BE2C (cell line): ENCODE data around the gene LARP4.
"Not testable (repeated sequence)": the region's sequence is repeated elsewhere in the genome, so short reads cannot be mapped to it uniquely, and the experiment has no call there.

Experiments
- DNase-seq: peaks from one replicate; pipeline ENCODE4 v3.0.0-alpha.2; 2020
- H3K27me3 ChIP-seq: fragments of 250-450 bp; sonication (Bioruptor Pico); 2 replicates; pipeline ENCODE4 v1.5.1; 2020; ENCODE audit warnings: mild to moderate bottlenecking
- H3K36me3 ChIP-seq: fragments of 250-450 bp; sonication (Bioruptor Pico); 2 replicates; pipeline ENCODE4 v1.5.1; 2020; ENCODE audit warnings: mild to moderate bottlenecking
- H3K4me1 ChIP-seq: fragments of 250-450 bp; sonication (Bioruptor Pico); 2 replicates; pipeline ENCODE4 v1.5.1; 2020
- H3K4me3 ChIP-seq: 2 replicates; pipeline ENCODE4 v1.5.1; 2011; ENCODE audit warnings: low read depth, low read length
- H3K9me3 ChIP-seq: fragments of 250-450 bp; sonication (Bioruptor Pico); 2 replicates; pipeline ENCODE4 v1.5.1; 2020
- CTCF ChIP-seq: IDR thresholded peaks from 2 replicates; pipeline ENCODE4 v1.5.1; 2012; ENCODE audit warnings: mild to moderate bottlenecking, low read depth, low read length

LARP4 gene

GRCh38 chr12:50425589-50426258 is 25.0 kb downstream of the LARP4 start:
- no peak for DNase-seq
- no peak for TF ChIP-seq CTCF
- H3K4me1 ChIP-seq: peaks cover 9% of the 10 kb centered on the region; the same call in 1 of the 2 replicates
- H3K27me3 ChIP-seq: no peaks in the 10 kb centered on the region
- no peak overlapping the region for H3K4me3 ChIP-seq
- peaks cover 25% of the 10 kb centered on the region for H3K36me3 ChIP-seq
- no peaks in the 10 kb centered on the region for H3K9me3 ChIP-seq

GRCh38 chr12:50431656-50432055 is 31.0 kb downstream of the LARP4 start:
- H3K4me3 ChIP-seq, DNase-seq, H3K4me1 ChIP-seq, H3K9me3 ChIP-seq, H3K27me3 ChIP-seq: not testable (repeated sequence)
- H3K36me3 ChIP-seq: peaks cover 76% of the 10 kb centered on the region

- Histone ChIP-seq H3K36me3 (peaks cover 88% of the 10 kb centered on the region), H3K4me1 (no peaks in the 10 kb centered on the region), H3K4me3 (no peak overlapping the region), H3K9me3 (no peaks in the 10 kb centered on the region; the same call in 1 of the 2 replicates), H3K27me3 (no peaks in the 10 kb centered on the region)
- no peak for DNase-seq
- no peak for TF ChIP-seq CTCF
Measured at GRCh38 chr12:50440288-50440687, 39.6 kb downstream of the LARP4 start.

- Histone ChIP-seq H3K4me3 (no peak overlapping the region), H3K36me3 (peaks cover 77% of the 10 kb centered on the region), H3K27me3 (no peaks in the 10 kb centered on the region), H3K4me1 (no peaks in the 10 kb centered on the region), H3K9me3 (no peaks in the 10 kb centered on the region; the same call in 1 of the 2 replicates)
- no peak for TF ChIP-seq CTCF
- no peak for DNase-seq
Measured at GRCh38 chr12:50441763-50442162, 41.1 kb downstream of the LARP4 start.

- H3K9me3 ChIP-seq: no peaks in the 10 kb centered on the region; the same call in 1 of the 2 replicates
- TF ChIP-seq CTCF: no peak
- no peak for DNase-seq
- peaks cover 74% of the 10 kb centered on the region for H3K36me3 ChIP-seq
- no peaks in the 10 kb centered on the region for H3K4me1 ChIP-seq
- H3K4me3 ChIP-seq: no peak overlapping the region
- H3K27me3 ChIP-seq: no peaks in the 10 kb centered on the region
Measured at GRCh38 chr12:50442178-50442908, 41.7 kb downstream of the LARP4 start.

- H3K4me3 ChIP-seq, DNase-seq, H3K27me3 ChIP-seq, H3K4me1 ChIP-seq, H3K9me3 ChIP-seq: not testable (repeated sequence)
- peaks cover 23% of the 10 kb centered on the region for H3K36me3 ChIP-seq
Measured at GRCh38 chr12:50449671-50450070, 49.0 kb downstream of the LARP4 start.

- peaks cover 30% of the 10 kb centered on the region for H3K36me3 ChIP-seq
- H3K27me3 ChIP-seq: no peaks in the 10 kb centered on the region
- H3K9me3 ChIP-seq: no peaks in the 10 kb centered on the region
- H3K4me1 ChIP-seq: no peaks in the 10 kb centered on the region
- H3K4me3 ChIP-seq: no peak overlapping the region
- no peak for DNase-seq
- no peak for TF ChIP-seq CTCF
Measured at GRCh38 chr12:50452795-50453194, 52.1 kb downstream of the LARP4 start.
